Mesothelial cell of epicardium (in vitro differentiated cells): Measurements from ENCODE around the gene CCBE1. TPM values are rescaled to one million over a fixed set of nuclear protein-coding genes. Genes with fewer than 3 reads are reported as not detected.
"Not testable (repeated sequence)": the region's sequence is repeated elsewhere in the genome, so short reads cannot be mapped to it uniquely, and the experiment has no call there.

Experiments
- DNase-seq, 2 experiments: peaks; one replicate each; pipeline ENCODE4 v3.0.0; 2021; ENCODE audit warnings: low spot score in 2 of 2; ENCODE audit not compliant: unreplicated experiment in 2 of 2
- H3K27ac Mint-ChIP-seq: 2 replicates; pipeline ENCODE4 v1.8.0; 2021; ENCODE audit warnings: mixed read lengths
- H3K27me3 Mint-ChIP-seq: 2 replicates; pipeline ENCODE4 v1.8.0; 2021; ENCODE audit warnings: low read depth, mixed read lengths
- H3K36me3 Mint-ChIP-seq: 2 replicates; pipeline ENCODE4 v1.8.0; 2021; ENCODE audit warnings: mixed read lengths
- H3K4me1 Mint-ChIP-seq: 2 replicates; pipeline ENCODE4 v1.8.0; 2021; ENCODE audit warnings: mixed read lengths
- H3K4me3 Mint-ChIP-seq: 2 replicates; pipeline ENCODE4 v1.8.0; 2021; ENCODE audit warnings: mild to moderate bottlenecking, moderate library complexity, mixed read lengths
- H3K9me3 Mint-ChIP-seq: 2 replicates; pipeline ENCODE4 v1.8.0; 2021; ENCODE audit warnings: mixed read lengths
- total RNA-seq: library from RNA; stranded (reverse); gene quantifications from 3 replicates; pipeline ENCODE4 v1.2.1, GENCODE V29; 2021
- TF ChIP-seq, protein P1 (sequence below): fragments of 200-600 bp; sonication (generic); IDR thresholded peaks from one replicate; pipeline ENCODE4 v1.5.0; 2021; ENCODE audit warnings: antibody characterized with exemption; ENCODE audit not compliant: unreplicated experiment

Gene CCBE1
- total RNA-seq, 1 donor from 2014 or later = 71.1 TPM

DNA sequence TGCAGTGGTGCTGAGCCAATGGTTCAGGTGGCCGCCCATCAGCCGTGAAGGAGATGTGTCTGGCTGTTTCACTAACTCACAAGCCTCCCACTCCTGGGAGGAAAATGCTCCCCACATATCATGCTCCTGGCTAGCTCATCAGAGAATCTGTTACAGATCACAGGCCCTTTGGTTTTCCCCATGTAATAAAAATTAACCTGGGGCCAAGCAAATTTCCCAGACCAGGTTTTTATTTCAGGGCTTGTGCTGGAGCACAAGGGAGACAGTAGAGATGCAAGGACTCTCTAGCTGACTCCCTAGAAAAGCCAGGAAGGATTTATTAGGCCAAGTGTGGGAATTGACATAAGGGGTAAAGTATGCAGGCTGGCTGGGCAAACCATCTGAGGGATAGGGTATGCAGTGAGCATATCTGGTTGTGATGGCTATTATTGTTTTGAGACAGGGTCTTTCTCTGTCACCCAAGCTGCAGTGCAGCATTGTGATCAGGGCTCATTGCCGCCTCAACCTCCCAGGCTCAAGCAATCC, 40.6 kb upstream of the CCBE1 start:
- H3K4me1 Mint-ChIP-seq = peaks cover 4% of the 10 kb centered on the region
- no peak overlapping the region for H3K27ac Mint-ChIP-seq
- peaks cover 1% of the 10 kb centered on the region for H3K27me3 Mint-ChIP-seq
- DNase-seq = no peak
- no peak overlapping the region for H3K4me3 Mint-ChIP-seq
- TF ChIP-seq, protein P1, sequence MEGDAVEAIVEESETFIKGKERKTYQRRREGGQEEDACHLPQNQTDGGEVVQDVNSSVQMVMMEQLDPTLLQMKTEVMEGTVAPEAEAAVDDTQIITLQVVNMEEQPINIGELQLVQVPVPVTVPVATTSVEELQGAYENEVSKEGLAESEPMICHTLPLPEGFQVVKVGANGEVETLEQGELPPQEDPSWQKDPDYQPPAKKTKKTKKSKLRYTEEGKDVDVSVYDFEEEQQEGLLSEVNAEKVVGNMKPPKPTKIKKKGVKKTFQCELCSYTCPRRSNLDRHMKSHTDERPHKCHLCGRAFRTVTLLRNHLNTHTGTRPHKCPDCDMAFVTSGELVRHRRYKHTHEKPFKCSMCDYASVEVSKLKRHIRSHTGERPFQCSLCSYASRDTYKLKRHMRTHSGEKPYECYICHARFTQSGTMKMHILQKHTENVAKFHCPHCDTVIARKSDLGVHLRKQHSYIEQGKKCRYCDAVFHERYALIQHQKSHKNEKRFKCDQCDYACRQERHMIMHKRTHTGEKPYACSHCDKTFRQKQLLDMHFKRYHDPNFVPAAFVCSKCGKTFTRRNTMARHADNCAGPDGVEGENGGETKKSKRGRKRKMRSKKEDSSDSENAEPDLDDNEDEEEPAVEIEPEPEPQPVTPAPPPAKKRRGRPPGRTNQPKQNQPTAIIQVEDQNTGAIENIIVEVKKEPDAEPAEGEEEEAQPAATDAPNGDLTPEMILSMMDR = no peak
- H3K9me3 Mint-ChIP-seq = peaks cover 8% of the 10 kb centered on the region
- H3K36me3 Mint-ChIP-seq = no peaks in the 10 kb centered on the region

- H3K27ac Mint-ChIP-seq, H3K36me3 Mint-ChIP-seq: not testable (repeated sequence)
Observed at GRCh38 chr18:59737335-59737734, 40.1 kb upstream of the CCBE1 start.

GRCh38 chr18:59736061-59736460, 38.8 kb upstream of the CCBE1 start:
- no peak overlapping the region for H3K27ac Mint-ChIP-seq
- peaks cover 4% of the 10 kb centered on the region for H3K4me1 Mint-ChIP-seq
- DNase-seq = no peak
- H3K4me3 Mint-ChIP-seq = no peak overlapping the region
- peaks cover 8% of the 10 kb centered on the region for H3K9me3 Mint-ChIP-seq
- TF ChIP-seq, protein P1 = no peak
- H3K36me3 Mint-ChIP-seq = no peaks in the 10 kb centered on the region
- H3K27me3 Mint-ChIP-seq = peaks cover 2% of the 10 kb centered on the region

More at GRCh38 chr18:59737335-59737734, 40.1 kb upstream of the CCBE1 start:
- not testable (repeated sequence) for H3K27me3 Mint-ChIP-seq, H3K4me3 Mint-ChIP-seq, H3K9me3 Mint-ChIP-seq, H3K4me1 Mint-ChIP-seq, DNase-seq

DNA sequence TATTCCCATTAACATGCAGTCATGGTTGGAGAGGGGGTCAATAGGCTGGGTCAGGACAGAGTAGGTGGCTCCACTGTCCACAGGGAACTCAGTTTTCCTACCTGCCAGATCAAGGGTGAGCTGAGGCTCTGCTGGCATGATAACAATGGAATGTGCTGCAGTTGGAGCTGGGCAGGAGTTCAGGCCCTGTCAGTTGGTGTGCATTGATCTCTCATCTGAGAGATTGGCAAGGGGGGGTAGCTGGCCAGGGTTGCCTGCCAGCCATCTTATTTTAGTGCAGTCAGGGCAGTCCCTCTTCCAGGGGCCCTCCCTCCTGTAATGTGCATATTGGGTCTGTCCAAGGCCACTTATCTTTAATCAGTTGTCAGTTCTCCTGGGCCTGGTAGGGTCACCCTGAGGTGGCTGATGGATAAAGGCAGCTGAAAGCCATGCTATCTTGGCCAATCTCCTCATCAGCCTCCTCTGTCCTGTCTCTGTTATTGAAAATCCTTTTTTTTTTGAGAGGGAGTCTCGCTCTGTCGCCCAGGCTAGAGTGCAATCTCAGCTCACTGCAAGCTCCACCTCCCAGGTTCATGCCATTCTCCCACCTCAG, 38.1 kb upstream of the CCBE1 start:
- Mint-ChIP-seq H3K4me1 (peaks cover 3% of the 10 kb centered on the region), H3K27me3 (peaks cover 6% of the 10 kb centered on the region), H3K9me3 (peaks cover 8% of the 10 kb centered on the region), H3K4me3 (no peak overlapping the region), H3K27ac (no peak overlapping the region), H3K36me3 (no peaks in the 10 kb centered on the region)
- TF ChIP-seq, protein P1 = no peak
- no peak for DNase-seq

- peaks cover 1% of the 10 kb centered on the region for H3K9me3 Mint-ChIP-seq
- no peaks in the 10 kb centered on the region for H3K4me1 Mint-ChIP-seq
- TF ChIP-seq, protein P1 = no peak
- peaks cover 12% of the 10 kb centered on the region for H3K27me3 Mint-ChIP-seq
- H3K27ac Mint-ChIP-seq = no peak overlapping the region
- DNase-seq = no peak
- H3K36me3 Mint-ChIP-seq = no peaks in the 10 kb centered on the region
- no peak overlapping the region for H3K4me3 Mint-ChIP-seq
Observed at GRCh38 chr18:59733421-59733820, 36.2 kb upstream of the CCBE1 start.

GRCh38 chr18:59730896-59731295, 33.7 kb upstream of the CCBE1 start:
- Mint-ChIP-seq H3K4me1 (no peaks in the 10 kb centered on the region), H3K36me3 (no peaks in the 10 kb centered on the region), H3K27me3 (peaks cover 13% of the 10 kb centered on the region), H3K9me3 (no peaks in the 10 kb centered on the region), H3K27ac (no peak overlapping the region), H3K4me3 (no peak overlapping the region)
- no peak for DNase-seq
- TF ChIP-seq, protein P1 = no peak
